A549 (cell line): Measurements from ENCODE around the gene RNF213. TPM values are rescaled to one million over a fixed set of nuclear protein-coding genes. Genes with fewer than 3 reads are reported as not detected.

Experiments
- ATAC-seq, 2 experiments: fragments of 200-7000 bp in 1 of 2; fragments of >200 bp in 1 of 2; cut with Nextera tagmentation in 1 of 2; cut with Tn5 transposase in 1 of 2; 3 replicates each; pipeline versions ENCODE4 v1.8.0 to v1.9.1; 2018 to 2020; ENCODE audit warnings: mild to moderate bottlenecking in 1 of 2, moderate library complexity in 1 of 2
- CTCF ChIA-PET: fragments of 300-600 bp; sonication (Branson Sonifier 250); formaldehyde crosslinking; extraction: SDS; loops from one replicate; lab custom pipeline; 2021; ENCODE audit warnings: antibody characterized with exemption, inconsistent platforms; lab: Yijun Ruan, JAX
- POLR2A ChIA-PET: fragments of 350-600 bp; formaldehyde crosslinking; extraction: SDS; loops from one replicate; lab custom pipeline; 2021; ENCODE audit warnings: antibody characterized with exemption, inconsistent platforms; lab: Yijun Ruan, JAX
- DNase-seq, 2 experiments: peaks; one replicate each; pipeline versions ENCODE4 v3.0.0 to v3.0.0-alpha.2; 2011 to 2016; ENCODE audit warnings: low read depth in 1 of 2, low spot score in 1 of 2
- FAIRE-seq: peaks from 2 replicates; lab custom pipeline; 2011; peaks lifted over from hg19 to GRCh38; lab: Jason Lieb, UNC
- H3K27ac ChIP-seq, 2 experiments: fragments of >200 bp; sonication (Bioruptor Twin); formaldehyde crosslinking; 3 replicates each; pipeline ENCODE4 v1.5.1; 2016 to 2017
- H3K4me1 ChIP-seq: fragments of >200 bp; sonication (Bioruptor Twin); formaldehyde crosslinking; 3 replicates; pipeline ENCODE4 v1.6.1; 2016
- H3K4me2 ChIP-seq: fragments of >200 bp; sonication (Bioruptor Twin); formaldehyde crosslinking; 3 replicates; pipeline ENCODE4 v1.6.1; 2016
- H3K4me3 ChIP-seq: fragments of >200 bp; sonication (Bioruptor Twin); formaldehyde crosslinking; 3 replicates; pipeline ENCODE4 v1.5.1; 2016
- H3K9me3 ChIP-seq: fragments of >200 bp; sonication (Bioruptor Twin); formaldehyde crosslinking; 3 replicates; pipeline ENCODE4 v1.6.1; 2016
- CBX8 ChIP-seq: fragments of 200-600 bp; sonication (generic); IDR thresholded peaks from 2 replicates; pipeline ENCODE4 v1.6.1; 2016
- CHD4 ChIP-seq: fragments of 200-600 bp; sonication (generic); IDR thresholded peaks from 2 replicates; pipeline ENCODE4 v1.6.1; 2016; ENCODE audit warnings: antibody characterized with exemption, mild to moderate bottlenecking, borderline replicate concordance
- EP300 ChIP-seq, 2 experiments: fragments of >200 bp; sonication (Bioruptor Twin); formaldehyde crosslinking; IDR thresholded peaks; 2 replicates in 1 of 2; 3 replicates in 1 of 2; pipeline ENCODE4 v1.6.1; 2016 to 2017
- HOXB5 ChIP-seq: fragments of 250-450 bp; sonication (Bioruptor Pico); IDR thresholded peaks from 2 replicates; pipeline ENCODE4 v1.5.0; 2020; ENCODE audit warnings: mild to moderate bottlenecking, moderate library complexity
- JUN ChIP-seq, 2 experiments: fragments of >200 bp; sonication (Bioruptor Twin); formaldehyde crosslinking; IDR thresholded peaks; 2 replicates in 1 of 2; 3 replicates in 1 of 2; pipeline ENCODE4 v1.6.1; 2016 to 2017
- KDM5A ChIP-seq: fragments of 200-600 bp; sonication (generic); IDR thresholded peaks from 2 replicates; pipeline ENCODE4 v1.6.1; 2016; ENCODE audit warnings: antibody characterized with exemption, mild to moderate bottlenecking
- MAFK ChIP-seq: fragments of 450-650 bp; IDR thresholded peaks from 2 replicates; pipeline ENCODE4 v1.6.1; 2014; ENCODE audit not compliant: partially characterized antibody
- MYC ChIP-seq: IDR thresholded peaks from 2 replicates; pipeline ENCODE4 v1.6.1; 2012; ENCODE audit warnings: mild to moderate bottlenecking, inconsistent platforms, low read length, improper control_type of control experiment, borderline replicate concordance
- POLR2AphosphoS2 ChIP-seq: conservative IDR thresholded peaks from 2 replicates; pipeline ENCODE4 v1.6.1; 2012; ENCODE audit warnings: low read length, improper control_type of control experiment, inconsistent platforms
- RAD21 ChIP-seq, 2 experiments: fragments of >200 bp in 1 of 2; sonication (Bioruptor Twin) in 1 of 2; formaldehyde crosslinking in 1 of 2; IDR thresholded peaks in 1 of 2; conservative IDR thresholded peaks in 1 of 2; 2 replicates in 1 of 2; 3 replicates in 1 of 2; pipeline ENCODE4 v1.6.1; 2012 to 2018; ENCODE audit warnings: inconsistent platforms in 1 of 2
- RARB ChIP-seq: fragments of 250-450 bp; sonication (Bioruptor Pico); IDR thresholded peaks from 2 replicates; pipeline ENCODE4 v1.8.0; 2021; ENCODE audit warnings: mild to moderate bottlenecking, moderate library complexity
- RCOR1 ChIP-seq: fragments of 150-350 bp; IDR thresholded peaks from 2 replicates; pipeline ENCODE4 v1.6.1; 2014; ENCODE audit warnings: antibody characterized with exemption, low read length, low read depth
- REST ChIP-seq: fragments of 200-600 bp; sonication (generic); IDR thresholded peaks from 2 replicates; pipeline ENCODE4 v1.6.1; 2016; ENCODE audit warnings: antibody characterized with exemption, mild to moderate bottlenecking, moderate library complexity
- RFX5 ChIP-seq: fragments of 450-650 bp; IDR thresholded peaks from 2 replicates; pipeline ENCODE4 v1.7.1; 2014; ENCODE audit warnings: antibody characterized with exemption, mild to moderate bottlenecking, moderate library complexity
- SMC3 ChIP-seq: fragments of >200 bp; sonication (Bioruptor Twin); formaldehyde crosslinking; IDR thresholded peaks from 3 replicates; pipeline ENCODE4 v1.6.1; 2018; ENCODE audit warnings: inconsistent platforms
- WGBS: methylation state at CpG from one replicate; pipeline ENCODE4 v1.1.6; 2017; ENCODE audit errors: missing lambda C conversion rate; 5-methylcytosine and 5-hydroxymethylcytosine counted together
- polyA plus RNA-seq, 4 experiments: library from polyadenylated mRNA; depleted of rRNA in 3 of 4; stranded (reverse); fragments of >200 nt; fragmentation: RNase III in 1 of 4; extraction: RNeasy Plus Mini Kit Qiagen cat#74134 plus additional on column Dnase treatment in 1 of 4; gene quantifications; 2 replicates in 3 of 4; 3 replicates in 1 of 4; pipeline ENCODE4 v1.2.3, GENCODE V29; 2011 to 2017

RNF213 gene
- polyA plus RNA-seq, 2 of the 4 experiments (the other 2 are of a cell fraction): 59.1 to 127 TPM

- TF ChIP-seq REST (peak; percentile 10; the same call in 1 of the 2 replicates), POLR2AphosphoS2 (0 out of 2 replicates have a peak, but pooled peaks have one; percentile 50), RFX5 (peak; percentile 54; the same call in 1 of the 2 replicates), MYC (no peak), RCOR1 (no peak), HOXB5 (no peak), KDM5A (peak; percentile 51), RAD21 (conservative IDR thresholded peaks at IDR 0.05 in 1 of 2, IDR thresholded peaks at IDR 0.05 in 1 of 2) (no peak)
These were observed 154.4 kb downstream of the RNF213 start, which contains the start of gene ENDOV (continued) for GRCh38 chr17:80414803-80415625.

GRCh38 chr17:80415626-80416137, 155.0 kb downstream of the RNF213 start:
- POLR2A ChIA-PET: interaction anchor here (0.7 to 2.9 kb wide), 4 partner anchors 9 to 411 kb away, joined by 3 to 13 read pairs (median 8); no protein-coding TSS in a partner anchor
- TF ChIP-seq CHD4: peak; percentile 28; the same call in 1 of the 2 replicates
- TF ChIP-seq EP300 (IDR thresholded peaks at IDR 0.05): no peak

GRCh38 chr17:80416260-80416939, 155.7 kb downstream of the RNF213 start:
- Histone ChIP-seq H3K4me3 (peak overlapping the region; percentile 74), H3K9me3 (no peaks in the 10 kb centered on the region), H3K4me2 (peak overlapping the region; percentile 93), H3K27ac (no peak overlapping the region; a peak in 2 of 6 replicates)
- CTCF ChIA-PET: interaction anchor here (0.5 to 3.5 kb wide), 9 partner anchors 9 to 565 kb away, joined by 3 to 25 read pairs (median 5); no protein-coding TSS in a partner anchor
- 77% methylated on average over 7 of the region's 7 CpGs for WGBS
- TF ChIP-seq RARB (CRISPR knock-in tag) (no peak), SMC3 (no peak), JUN (IDR thresholded peaks at IDR 0.05) (no peak), CBX8 (no peak), MAFK (no peak)
- TF ChIP-seq, all 56 proteins: peak for 0
- ATAC-seq (no peak), DNase-seq (no peak), FAIRE-seq (no peak)
- POLR2A ChIA-PET: interaction anchor here (0.7 to 2.9 kb wide), 5 partner anchors 8 to 411 kb away, joined by 3 to 13 read pairs (median 5); no protein-coding TSS in a partner anchor
- peaks cover 17% of the 10 kb centered on the region for H3K4me1 ChIP-seq

More at GRCh38 chr17:80415626-80416137, 155.0 kb downstream of the RNF213 start:
- WGBS: 11% methylated on average over 18 of the region's 39 CpGs
- Histone ChIP-seq H3K4me3 (peak overlapping the region; percentile 74), H3K27ac (peak overlapping the region; percentile 94 to 97), H3K4me1 (peaks cover 17% of the 10 kb centered on the region), H3K9me3 (no peaks in the 10 kb centered on the region), H3K4me2 (peak overlapping the region; percentile 93)
- FAIRE-seq (no peak), ATAC-seq (peak; percentile 51 to 63), DNase-seq (no peak)
- CTCF ChIA-PET: interaction anchor here (1.1 to 3.5 kb wide), 6 partner anchors 10 to 566 kb away, joined by 3 to 16 read pairs (median 5); no protein-coding TSS in a partner anchor
